BJ (cell line): ENCODE results near the gene LDHB. TPM values are rescaled to one million over a fixed set of nuclear protein-coding genes. Genes with fewer than 3 reads are reported as not detected.

Source experiments
- CTCF ChIA-PET: fragments of 350-600 bp; formaldehyde crosslinking; extraction: SDS; loops from one replicate; lab custom pipeline; 2021; ENCODE audit warnings: antibody characterized with exemption, inconsistent platforms; lab: Yijun Ruan, JAX
- POLR2A ChIA-PET: fragments of 300-600 bp; sonication (Branson Sonifier 250); formaldehyde crosslinking; extraction: SDS; loops from one replicate; lab custom pipeline; 2021; ENCODE audit warnings: antibody characterized with exemption; lab: Charles Lee
- DNase-seq: peaks from one replicate; pipeline ENCODE4 v3.0.0-alpha.2; 2011; ENCODE audit warnings: low read depth
- H3K27me3 ChIP-seq: 2 replicates; pipeline ENCODE4 v1.6.0; 2011; ENCODE audit warnings: low read length; ENCODE audit not compliant: control insufficient read depth, insufficient read depth
- H3K36me3 ChIP-seq: 2 replicates; pipeline ENCODE4 v1.5.1; 2011; ENCODE audit warnings: low read length; ENCODE audit not compliant: control insufficient read depth, insufficient read depth
- H3K4me3 ChIP-seq: 2 replicates; pipeline ENCODE4 v1.5.1; 2011; ENCODE audit warnings: low read depth, mild to moderate bottlenecking, control low read depth, low read length
- polyA plus RNA-seq: library from polyadenylated mRNA; depleted of rRNA; stranded (reverse); fragments of >200 nt; gene quantifications from 2 replicates; pipeline ENCODE4 v1.2.3, GENCODE V29; 2011
- TF ChIP-seq, protein P1 (sequence below): IDR thresholded peaks from 2 replicates; pipeline ENCODE4 v1.5.1; 2011; ENCODE audit warnings: low read depth, mild to moderate bottlenecking, control low read depth, inconsistent platforms, low read length, moderate library complexity; ENCODE audit not compliant: insufficient read depth

Gene LDHB
- polyA plus RNA-seq, 1 experiment, result 275 TPM

DNA sequence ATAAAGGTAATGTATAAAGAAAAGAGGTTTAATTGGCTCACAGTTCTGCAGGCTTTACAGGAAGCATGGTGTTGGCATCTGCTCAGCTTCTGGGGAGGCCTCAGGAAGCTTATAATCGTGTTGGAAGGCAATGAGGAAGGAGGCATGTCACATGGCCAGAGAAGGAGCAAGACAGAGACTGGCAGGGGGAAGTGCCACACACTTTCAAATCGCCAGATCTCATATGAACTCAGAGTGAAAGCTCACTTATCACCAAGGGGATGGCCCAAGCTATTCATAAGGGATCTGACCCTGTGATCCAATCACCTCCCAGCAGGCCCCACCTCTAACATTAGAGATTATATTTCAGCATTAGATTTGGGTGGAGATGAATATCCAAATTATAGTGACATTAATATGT is 26.3 kb downstream of the LDHB start:
- POLR2A ChIA-PET, result no interaction called here
- no peak for DNase-seq

DNA sequence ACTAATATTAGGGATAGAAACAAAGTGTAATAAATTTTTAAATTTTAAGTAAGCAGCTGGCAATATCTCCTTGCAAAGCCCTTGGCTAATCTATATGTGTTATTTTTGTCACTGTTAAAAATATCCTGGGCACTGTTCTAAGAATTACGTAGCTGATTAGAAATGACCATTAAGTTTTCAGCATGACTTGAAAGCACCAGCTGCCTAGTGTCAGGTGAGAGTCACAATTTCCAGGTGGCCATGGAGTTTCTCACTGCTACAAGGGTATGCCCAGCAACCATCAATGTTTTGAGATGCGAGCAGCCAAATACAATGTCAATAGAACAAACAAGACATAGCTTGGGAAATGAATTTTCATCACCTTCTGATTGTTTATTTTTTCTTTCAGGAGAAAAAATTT is 29.7 kb downstream of the LDHB start:
- H3K36me3 ChIP-seq, result no peaks in the 10 kb centered on the region
- DNase-seq, result no peak
- POLR2A ChIA-PET, result no interaction called here
- TF ChIP-seq, protein P1, sequence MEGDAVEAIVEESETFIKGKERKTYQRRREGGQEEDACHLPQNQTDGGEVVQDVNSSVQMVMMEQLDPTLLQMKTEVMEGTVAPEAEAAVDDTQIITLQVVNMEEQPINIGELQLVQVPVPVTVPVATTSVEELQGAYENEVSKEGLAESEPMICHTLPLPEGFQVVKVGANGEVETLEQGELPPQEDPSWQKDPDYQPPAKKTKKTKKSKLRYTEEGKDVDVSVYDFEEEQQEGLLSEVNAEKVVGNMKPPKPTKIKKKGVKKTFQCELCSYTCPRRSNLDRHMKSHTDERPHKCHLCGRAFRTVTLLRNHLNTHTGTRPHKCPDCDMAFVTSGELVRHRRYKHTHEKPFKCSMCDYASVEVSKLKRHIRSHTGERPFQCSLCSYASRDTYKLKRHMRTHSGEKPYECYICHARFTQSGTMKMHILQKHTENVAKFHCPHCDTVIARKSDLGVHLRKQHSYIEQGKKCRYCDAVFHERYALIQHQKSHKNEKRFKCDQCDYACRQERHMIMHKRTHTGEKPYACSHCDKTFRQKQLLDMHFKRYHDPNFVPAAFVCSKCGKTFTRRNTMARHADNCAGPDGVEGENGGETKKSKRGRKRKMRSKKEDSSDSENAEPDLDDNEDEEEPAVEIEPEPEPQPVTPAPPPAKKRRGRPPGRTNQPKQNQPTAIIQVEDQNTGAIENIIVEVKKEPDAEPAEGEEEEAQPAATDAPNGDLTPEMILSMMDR, result no peak
- H3K27me3 ChIP-seq, result no peaks in the 10 kb centered on the region
- no peak overlapping the region for H3K4me3 ChIP-seq
- CTCF ChIA-PET, result no interaction called here

More for the DNA sequence above, 26.3 kb downstream of the LDHB start:
- Histone ChIP-seq H3K36me3 (peaks cover 8% of the 10 kb centered on the region; the same call in 1 of the 2 replicates), H3K27me3 (no peaks in the 10 kb centered on the region), H3K4me3 (no peak overlapping the region)
- CTCF ChIA-PET, result interaction anchor here (1.2 kb wide), 1 partner anchor 121 kb away, joined by 3 read pairs; no protein-coding TSS in a partner anchor
- TF ChIP-seq, protein P1, result no peak

DNA sequence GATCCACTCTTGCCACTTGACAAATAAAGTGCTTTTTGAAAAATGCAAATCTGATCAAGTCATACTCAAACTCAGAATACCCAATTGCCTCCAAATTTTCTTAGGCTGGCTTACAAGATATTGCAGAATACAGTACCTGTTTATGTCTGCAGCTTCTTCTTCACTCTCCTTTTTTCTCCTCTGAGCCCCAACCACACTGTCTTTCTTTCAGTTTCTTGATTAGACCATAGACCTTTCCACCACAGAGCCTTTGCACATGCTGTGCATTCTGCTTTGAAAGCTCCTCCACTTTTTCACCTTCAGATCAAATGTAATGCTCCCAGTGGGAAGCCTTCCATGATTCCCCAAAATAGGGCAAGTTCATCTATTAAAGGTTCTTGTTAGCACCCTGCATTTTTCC is 39.1 kb downstream of the LDHB start:
- no peaks in the 10 kb centered on the region for H3K27me3 ChIP-seq
- ChIA-PET CTCF (no interaction called here), POLR2A (no interaction called here)
- no peaks in the 10 kb centered on the region for H3K36me3 ChIP-seq
- no peak overlapping the region for H3K4me3 ChIP-seq
- TF ChIP-seq, protein P1, result no peak
- DNase-seq, result no peak

DNA sequence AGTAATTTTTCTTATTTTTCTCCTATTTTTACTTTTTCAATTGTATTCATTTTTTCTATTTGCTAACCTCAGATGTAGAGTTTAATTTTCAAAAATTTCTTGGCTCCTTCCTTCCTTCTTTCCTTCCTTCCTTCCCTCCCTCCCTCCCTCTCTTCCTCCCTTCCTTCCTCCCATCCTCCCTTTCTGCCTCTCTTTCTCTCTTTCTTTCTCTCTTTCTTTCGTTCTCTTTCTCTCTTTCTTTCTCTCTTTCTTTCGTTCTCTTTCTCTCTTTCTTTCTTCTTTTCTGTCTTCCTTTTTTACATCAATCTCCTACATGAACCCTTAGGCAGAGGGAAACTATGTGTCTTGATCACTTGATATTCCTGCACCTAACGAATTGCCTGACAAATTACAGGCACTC is 40.6 kb downstream of the LDHB start:
- Histone ChIP-seq H3K4me3 (no peak overlapping the region), H3K36me3 (no peaks in the 10 kb centered on the region), H3K27me3 (no peaks in the 10 kb centered on the region)
- ChIA-PET POLR2A (no interaction called here), CTCF (interaction anchor here (1.6 kb wide), 1 partner anchor 18 kb away, joined by 4 read pairs; no protein-coding TSS in a partner anchor)
- no peak for DNase-seq
- TF ChIP-seq, protein P1, result no peak

DNA sequence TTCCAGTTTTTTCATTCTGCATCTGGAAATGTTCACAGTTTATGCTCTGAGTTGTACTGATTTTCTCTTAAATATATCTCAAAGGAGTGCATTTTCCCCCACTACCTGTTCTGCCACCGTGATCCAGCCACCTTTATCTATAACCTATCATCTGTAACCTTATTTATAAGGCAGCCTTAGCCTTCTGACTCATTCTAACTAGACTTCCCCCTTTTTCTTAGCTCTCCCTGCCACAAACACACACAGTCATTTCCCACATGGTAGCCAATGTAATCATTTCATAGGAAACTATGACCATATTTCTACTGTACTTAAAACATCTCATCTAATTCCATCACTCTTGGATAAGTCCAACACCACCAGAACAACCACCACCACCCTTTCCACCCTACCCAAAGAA is 42.2 kb downstream of the LDHB start:
- TF ChIP-seq, protein P1, result no peak
- DNase-seq, result no peak
- no peak overlapping the region for H3K4me3 ChIP-seq
- H3K27me3 ChIP-seq, result no peaks in the 10 kb centered on the region
- CTCF ChIA-PET, result interaction anchor here (1.6 kb wide), 1 partner anchor 16 kb away, joined by 4 read pairs; no protein-coding TSS in a partner anchor
- POLR2A ChIA-PET, result no interaction called here
- H3K36me3 ChIP-seq, result no peaks in the 10 kb centered on the region
